MCF 10A (cell line): ENCODE data around the gene TP53AIP1. TPM values are rescaled to one million over a fixed set of nuclear protein-coding genes. Genes with fewer than 3 reads are reported as not detected.

Experiments
- BruUV-seq: library from RNA; stranded (reverse); fragments of 400-500 nt; replicated peaks from 2 replicates; lab custom pipeline; 2021; lab: Mats Ljungman, UMichigan
- CTCF ChIA-PET: fragments of 300-600 bp; sonication (Branson Sonifier 250); formaldehyde crosslinking; extraction: SDS; loops from one replicate; lab custom pipeline; 2021; ENCODE audit warnings: antibody characterized with exemption, inconsistent platforms; lab: Yijun Ruan, JAX
- POLR2A ChIA-PET: fragments of 300-600, 350-650 bp; sonication (Branson Sonifier 250); formaldehyde crosslinking; extraction: SDS; loops from one replicate; lab custom pipeline; 2020; ENCODE audit warnings: antibody characterized with exemption, inconsistent platforms; lab: Yijun Ruan, JAX
- DNase-seq: peaks from one replicate; pipeline ENCODE4 v3.0.0-alpha.2; 2018; ENCODE audit not compliant: unreplicated experiment
- H3K27ac Mint-ChIP-seq: one replicate; pipeline ENCODE4 v1.8.0; 2022; ENCODE audit warnings: mild to moderate bottlenecking, low read depth, mixed read lengths; ENCODE audit not compliant: unreplicated experiment
- H3K27me3 Mint-ChIP-seq: one replicate; pipeline ENCODE4 v1.8.0; 2022; ENCODE audit warnings: mixed read lengths; ENCODE audit not compliant: insufficient read depth, unreplicated experiment
- H3K36me3 Mint-ChIP-seq: one replicate; pipeline ENCODE4 v1.8.0; 2022; ENCODE audit warnings: mild to moderate bottlenecking, moderate library complexity, mixed read lengths; ENCODE audit not compliant: insufficient read depth, unreplicated experiment
- H3K4me1 Mint-ChIP-seq: one replicate; pipeline ENCODE4 v1.8.0; 2022; ENCODE audit warnings: mixed read lengths; ENCODE audit not compliant: insufficient read depth, unreplicated experiment
- H3K4me3 Mint-ChIP-seq: one replicate; pipeline ENCODE4 v1.8.0; 2022; ENCODE audit warnings: mild to moderate bottlenecking, moderate library complexity, mixed read lengths; ENCODE audit not compliant: unreplicated experiment
- H3K9me3 Mint-ChIP-seq: one replicate; pipeline ENCODE4 v1.8.0; 2022; ENCODE audit warnings: mixed read lengths; ENCODE audit not compliant: unreplicated experiment
- CTCF ChIP-seq: fragments of 200-600 bp; IDR thresholded peaks from one replicate; pipeline ENCODE4 v1.8.0; 2022; ENCODE audit warnings: antibody characterized with exemption, mild to moderate bottlenecking; ENCODE audit not compliant: unreplicated experiment
- intact Hi-C: fragments of 100-400 bp; cut with micrococcal nuclease; formaldehyde crosslinking; loops from 2 replicates; pipeline ENCODE4 v1.14.1; 2022
- total RNA-seq: library from RNA; stranded (reverse); gene quantifications from 2 replicates; pipeline ENCODE4 v1.2.3, GENCODE V29; 2022

Gene TP53AIP1
- total RNA-seq, 1 experiment from 2014 or later: 4.5 TPM

DNA sequence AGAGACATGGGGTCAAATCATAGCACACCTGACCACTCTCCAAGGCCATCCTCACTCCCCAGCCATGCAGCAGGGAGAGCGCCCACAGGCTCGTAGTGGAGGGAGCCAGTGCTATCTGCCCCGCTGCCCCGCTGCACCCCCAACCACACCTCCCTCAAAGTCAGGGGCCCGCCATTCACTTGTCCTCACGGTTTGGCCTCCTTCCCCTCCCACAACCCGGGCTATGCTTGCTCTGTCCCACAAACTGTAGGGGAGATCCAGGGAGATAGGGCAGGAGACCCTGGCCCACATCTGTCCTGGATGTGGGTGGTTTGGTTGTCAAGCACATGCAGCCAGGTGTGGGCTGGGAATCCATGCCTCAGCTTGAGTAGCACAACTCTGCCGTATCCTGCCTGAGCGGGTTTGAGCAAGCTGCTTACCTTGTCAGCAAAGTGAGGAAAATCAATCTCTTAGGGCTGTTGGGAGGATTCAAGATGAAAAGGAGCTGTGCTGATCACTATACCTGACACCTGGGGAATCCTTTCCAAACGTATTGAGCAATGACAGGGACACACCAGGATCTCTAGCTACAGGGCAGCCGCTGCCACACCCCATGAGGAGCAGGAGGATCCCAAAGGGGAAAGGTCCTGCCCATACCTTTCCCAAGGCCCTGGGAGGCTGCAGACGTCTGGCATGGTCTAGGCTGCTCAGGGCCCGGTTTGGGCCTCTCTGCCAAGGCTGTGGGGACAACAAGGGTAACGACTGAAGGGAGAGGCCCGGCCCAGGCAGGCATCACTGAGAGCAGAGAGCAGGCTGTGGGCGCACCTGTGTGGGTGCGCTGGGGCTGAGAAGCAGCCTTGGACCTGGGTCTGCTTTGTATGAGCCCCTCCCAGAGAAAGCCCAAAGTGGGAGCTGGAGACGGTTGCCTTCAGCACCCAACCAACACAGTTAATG, 28.2 kb downstream of the TP53AIP1 start:
- intact Hi-C loops: no loop called here
- Mint-ChIP-seq H3K4me1 (peaks cover 4% of the 10 kb centered on the region), H3K27me3 (no peaks in the 10 kb centered on the region), H3K9me3 (peaks cover 10% of the 10 kb centered on the region), H3K36me3 (no peaks in the 10 kb centered on the region), H3K4me3 (no peak overlapping the region), H3K27ac (no peak overlapping the region)
- TF ChIP-seq CTCF: no peak
- no peak for DNase-seq
- ChIA-PET CTCF (interaction anchor here (0.5 to 2.4 kb wide), 4 partner anchors 9 to 29 kb away, joined by 3 to 8 read pairs (median 3); no protein-coding TSS in a partner anchor), POLR2A (interaction anchor here (0.6 to 0.7 kb wide), 2 partner anchors 23 to 892 kb away, joined by 3 read pairs; no protein-coding TSS in a partner anchor)
- no TSS peak for BruUV-seq

- H3K27ac Mint-ChIP-seq: no peak overlapping the region
- ChIA-PET CTCF (interaction anchor here (0.5 to 2.4 kb wide), 2 partner anchors 22 to 29 kb away, joined by 3 to 8 read pairs; no protein-coding TSS in a partner anchor), POLR2A (interaction anchor here (0.6 to 0.7 kb wide), 2 partner anchors 22 to 892 kb away, joined by 3 read pairs; no protein-coding TSS in a partner anchor)
- H3K36me3 Mint-ChIP-seq: no peaks in the 10 kb centered on the region
- peaks cover 10% of the 10 kb centered on the region for H3K9me3 Mint-ChIP-seq
- no TSS peak for BruUV-seq
- H3K27me3 Mint-ChIP-seq: no peaks in the 10 kb centered on the region
- no peak overlapping the region for H3K4me3 Mint-ChIP-seq
- DNase-seq: no peak
- H3K4me1 Mint-ChIP-seq: peaks cover 10% of the 10 kb centered on the region
- no peak for TF ChIP-seq CTCF
- intact Hi-C loops: no loop called here
These were observed 28.9 kb downstream of the TP53AIP1 start for GRCh38 chr11:128913806-128914205.

DNA sequence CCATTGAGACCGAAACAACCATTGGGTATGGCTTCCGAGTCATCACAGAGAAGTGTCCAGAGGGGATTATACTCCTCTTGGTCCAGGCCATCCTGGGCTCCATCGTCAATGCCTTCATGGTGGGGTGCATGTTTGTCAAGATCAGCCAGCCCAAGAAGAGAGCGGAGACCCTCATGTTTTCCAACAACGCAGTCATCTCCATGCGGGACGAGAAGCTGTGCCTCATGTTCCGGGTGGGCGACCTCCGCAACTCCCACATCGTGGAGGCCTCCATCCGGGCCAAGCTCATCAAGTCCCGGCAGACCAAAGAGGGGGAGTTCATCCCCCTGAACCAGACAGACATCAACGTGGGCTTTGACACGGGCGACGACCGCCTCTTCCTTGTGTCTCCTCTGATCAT, 31.0 kb downstream of the TP53AIP1 start:
- peaks cover 17% of the 10 kb centered on the region for H3K4me1 Mint-ChIP-seq
- POLR2A ChIA-PET: no interaction called here
- intact Hi-C loops: no loop called here
- no peak for DNase-seq
- CTCF ChIA-PET: interaction anchor here (0.7 to 2.4 kb wide), 2 partner anchors 27 to 1169 kb away, joined by 3 to 8 read pairs; no protein-coding TSS in a partner anchor
- no peak overlapping the region for H3K27ac Mint-ChIP-seq
- H3K4me3 Mint-ChIP-seq: no peak overlapping the region
- no peak for TF ChIP-seq CTCF
- H3K36me3 Mint-ChIP-seq: no peaks in the 10 kb centered on the region
- no peaks in the 10 kb centered on the region for H3K27me3 Mint-ChIP-seq
- peaks cover 10% of the 10 kb centered on the region for H3K9me3 Mint-ChIP-seq
- no TSS peak for BruUV-seq

GRCh38 chr11:128911239-128911638, 31.4 kb downstream of the TP53AIP1 start:
- Mint-ChIP-seq H3K4me3 (no peak overlapping the region), H3K27me3 (no peaks in the 10 kb centered on the region), H3K9me3 (peaks cover 10% of the 10 kb centered on the region), H3K4me1 (peaks cover 19% of the 10 kb centered on the region), H3K36me3 (no peaks in the 10 kb centered on the region), H3K27ac (no peak overlapping the region)
- DNase-seq: no peak
- intact Hi-C loops: no loop called here
- BruUV-seq: no TSS peak
- TF ChIP-seq CTCF: no peak
- CTCF ChIA-PET: interaction anchor here (4.6 to 5.8 kb wide), 2 partner anchors 25 to 45 kb away, joined by 32 to 68 read pairs; no protein-coding TSS in a partner anchor
- POLR2A ChIA-PET: no interaction called here
